GM19468 (cell line): ENCODE results near the gene CACNA1C.
"Not testable (repeated sequence)": the region's sequence is repeated elsewhere in the genome, so short reads cannot be mapped to it uniquely, and the experiment has no call there.

Source experiments
- ATAC-seq: cut with Tn5 transposase; IDR thresholded peaks from one replicate; pipeline ENCODE4 v1.9.1; 2021; ENCODE audit warnings: mild to moderate bottlenecking, moderate library complexity, moderate number of reproducible peaks; ENCODE audit not compliant: unreplicated experiment; ENCODE audit errors: extremely low read depth

CACNA1C gene

GRCh38 chr12:2693980-2694610, 641.3 kb downstream of the CACNA1C start:
- no peak for ATAC-seq

- no peak for ATAC-seq
Observed at GRCh38 chr12:2696136-2696535, 643.3 kb downstream of the CACNA1C start.

DNA sequence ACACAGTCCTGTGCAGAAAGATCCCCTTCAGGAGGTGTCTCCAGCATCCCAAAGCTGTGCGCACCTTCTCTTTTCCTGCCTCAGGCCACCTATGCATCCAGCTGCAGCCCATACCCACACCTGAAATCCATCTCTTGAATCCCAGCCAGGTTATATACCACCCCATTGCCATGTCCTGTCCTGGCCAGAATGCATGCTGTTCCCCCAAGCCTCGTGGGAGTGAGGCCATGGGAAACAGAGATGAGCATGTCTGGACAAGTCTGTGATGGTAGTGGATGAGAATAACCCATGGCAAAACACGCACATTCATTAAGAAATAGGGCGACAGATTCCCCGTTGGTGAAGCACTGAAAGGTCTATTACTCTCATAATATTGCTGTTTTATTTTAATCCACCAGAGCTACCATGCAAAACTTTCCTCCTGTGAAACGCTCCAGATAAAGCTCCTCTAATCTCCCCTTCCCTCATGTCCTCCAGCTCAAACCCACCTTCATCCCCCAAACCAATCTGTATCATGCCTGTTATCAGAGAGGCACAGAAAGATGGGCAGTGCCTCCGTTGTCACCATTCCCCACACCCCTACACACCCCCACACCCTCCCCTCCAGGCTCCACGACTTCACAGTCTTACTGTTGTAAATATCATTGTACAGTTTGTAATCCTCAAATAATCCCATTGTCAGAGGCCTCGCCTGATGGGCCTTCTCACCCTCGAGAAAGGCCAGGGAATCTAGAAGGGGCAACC, 644.4 kb downstream of the CACNA1C start:
- no peak for ATAC-seq

DNA sequence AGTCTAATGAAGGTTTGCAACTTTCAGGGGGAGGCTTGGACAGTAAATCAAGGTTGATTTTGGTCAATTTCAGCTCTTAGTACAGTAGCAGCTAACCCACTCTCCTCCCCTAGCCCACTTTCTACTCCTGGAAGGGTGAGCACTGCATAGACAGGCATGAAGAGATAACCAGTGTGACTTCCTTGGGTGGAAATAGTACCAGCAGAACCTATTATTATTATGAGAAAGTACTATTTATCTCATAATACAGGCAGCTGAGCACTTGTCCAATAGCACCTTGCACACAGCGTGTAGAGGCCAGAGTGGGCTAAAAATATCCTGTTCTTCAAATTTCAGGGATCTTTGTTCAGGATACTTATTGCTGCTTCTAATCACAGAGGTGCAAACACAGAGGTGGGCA, 645.8 kb downstream of the CACNA1C start:
- ATAC-seq, result no peak

DNA sequence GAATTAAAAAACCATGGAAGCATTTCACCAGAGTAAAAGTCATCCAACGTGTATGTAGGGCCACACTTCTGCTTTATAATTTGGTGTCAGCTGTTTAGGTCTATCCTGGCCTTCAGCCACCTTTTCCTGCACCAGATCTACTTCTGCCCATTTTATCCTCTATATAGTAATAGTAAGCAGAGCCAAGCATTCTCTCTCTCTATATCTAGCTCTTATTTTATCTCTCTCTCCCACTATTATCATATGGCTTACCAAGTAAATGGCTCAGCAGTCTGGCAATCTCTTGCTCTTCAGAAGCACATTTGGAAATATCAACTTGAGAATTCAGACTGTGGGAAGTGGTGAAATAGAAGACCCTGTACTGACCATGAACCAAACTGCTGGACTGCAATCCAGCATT, 657.9 kb downstream of the CACNA1C start:
- no peak for ATAC-seq

GRCh38 chr12:2719392-2719791, 666.6 kb downstream of the CACNA1C start:
- ATAC-seq, result no peak

- ATAC-seq, result no peak
Observed at GRCh38 chr12:2722806-2723205, 670.0 kb downstream of the CACNA1C start.

- no peak for ATAC-seq
Observed at GRCh38 chr12:2732290-2732689, 679.5 kb downstream of the CACNA1C start.

DNA sequence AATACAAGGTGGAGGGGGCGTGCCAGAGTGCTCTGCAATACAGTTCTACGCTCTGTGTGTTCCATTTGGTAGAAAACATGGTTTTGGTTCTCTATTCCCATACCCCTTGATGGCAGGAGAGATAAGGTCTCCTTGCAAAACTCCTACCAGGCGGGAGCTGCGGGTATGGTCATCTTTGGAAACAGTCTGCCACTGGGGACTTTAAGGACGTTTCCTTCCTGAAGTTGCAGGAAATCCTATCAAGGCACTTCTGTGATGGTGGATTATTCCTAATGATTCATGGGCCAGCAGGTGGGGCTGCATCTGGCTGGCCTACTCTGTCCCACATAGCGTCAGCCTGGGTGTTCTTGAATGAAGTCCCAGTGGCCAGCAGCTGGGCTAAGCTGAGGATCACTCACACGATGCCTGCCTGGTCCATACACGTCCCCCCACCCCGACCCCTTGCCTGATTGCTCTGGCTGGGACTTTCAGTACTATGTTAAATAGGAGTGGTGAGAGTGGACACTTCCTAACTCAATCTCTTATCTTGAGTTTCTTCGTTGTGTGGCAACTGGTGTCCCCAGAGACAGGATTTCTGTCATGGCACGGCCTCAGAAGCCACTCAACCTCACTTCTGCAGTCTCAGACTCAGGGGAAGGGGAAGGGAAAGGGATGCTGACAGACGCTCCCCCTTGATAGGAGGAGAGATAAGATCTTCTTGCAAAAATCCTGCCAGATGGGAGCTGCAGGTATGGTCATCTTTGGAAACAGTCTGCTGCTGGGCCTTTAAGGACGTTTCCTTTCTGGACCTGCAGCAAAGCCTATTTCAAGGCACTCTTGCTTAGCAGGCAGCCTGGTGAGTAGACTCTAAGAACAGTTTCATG, 680.9 kb downstream of the CACNA1C start:
- no peak for ATAC-seq

DNA sequence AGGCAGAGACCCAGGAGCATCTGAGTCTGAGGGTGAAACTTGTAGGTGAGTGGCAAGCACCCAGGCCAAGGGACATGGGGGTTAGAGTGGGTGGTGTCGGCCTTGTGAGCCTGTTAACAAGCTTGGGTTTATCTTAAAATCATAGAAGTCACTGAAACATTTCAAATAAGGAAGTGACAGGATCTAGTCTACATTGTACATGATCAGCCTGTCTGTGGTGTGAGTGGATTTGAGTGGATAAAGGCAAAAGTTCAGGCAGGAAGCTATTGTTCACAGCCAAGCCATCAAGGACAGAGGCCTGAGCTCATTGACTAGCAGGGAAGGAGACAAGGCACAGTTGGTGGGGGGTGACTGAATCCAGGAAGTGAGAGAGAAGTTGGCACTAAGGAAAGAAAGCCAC, 682.6 kb downstream of the CACNA1C start:
- ATAC-seq, result no peak

DNA sequence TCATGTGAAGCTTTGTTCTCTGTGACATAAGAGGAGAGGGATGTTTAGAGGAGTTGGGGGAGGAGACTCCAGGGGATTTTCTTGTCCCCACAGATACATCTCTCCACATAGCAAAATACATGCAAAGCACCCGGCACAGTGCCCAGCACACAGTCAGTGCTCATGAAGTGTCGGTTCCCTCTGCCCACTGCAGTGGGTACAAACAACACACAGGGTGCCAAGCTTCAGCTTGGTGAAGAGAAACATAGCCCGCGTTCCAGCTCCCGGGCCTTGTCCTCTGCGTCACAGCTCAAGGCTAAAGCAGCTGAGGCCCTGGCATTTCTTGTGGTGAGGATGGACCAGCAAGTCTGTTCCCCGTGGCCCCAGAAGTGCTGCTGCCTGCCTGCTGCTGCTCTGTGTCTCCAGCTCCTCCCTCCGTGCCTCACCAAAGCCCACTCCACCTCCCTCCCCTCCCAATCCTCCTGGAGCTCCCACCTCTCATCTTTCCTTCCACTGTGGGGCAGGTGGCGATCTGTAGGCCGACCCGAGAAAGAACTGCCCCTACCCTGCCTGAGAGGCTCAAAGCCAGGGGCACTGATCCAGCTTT, 685.0 kb downstream of the CACNA1C start:
- ATAC-seq, result no peak

DNA sequence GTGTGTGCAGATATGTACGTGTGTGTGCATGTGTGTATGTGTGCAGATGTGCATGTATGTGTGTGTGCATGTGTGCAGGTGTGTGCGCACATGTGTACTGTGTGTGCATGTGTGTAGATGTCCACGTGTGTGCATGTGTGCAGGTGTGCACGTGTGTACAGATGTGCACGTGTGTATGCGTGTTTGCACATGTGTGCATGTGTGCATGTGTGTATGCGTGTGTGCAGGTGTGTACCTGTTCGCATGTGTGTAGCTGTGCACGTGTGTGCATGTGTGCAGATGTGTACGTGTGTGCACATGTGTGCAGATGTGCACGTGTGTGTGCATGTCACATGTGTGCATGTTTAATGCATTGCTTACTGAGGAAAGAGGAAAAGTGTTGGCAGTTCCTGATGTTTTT, 686.3 kb downstream of the CACNA1C start:
- no peak for ATAC-seq

- ATAC-seq, result no peak
Observed at GRCh38 chr12:2739832-2740641, 687.2 kb downstream of the CACNA1C start.

- ATAC-seq, result not testable (repeated sequence)
Observed at GRCh38 chr12:2742037-2742436, 689.2 kb downstream of the CACNA1C start.

GRCh38 chr12:2743478-2743877, 690.7 kb downstream of the CACNA1C start:
- ATAC-seq, result no peak

- no peak for ATAC-seq
Observed at GRCh38 chr12:2745655-2746054, 692.9 kb downstream of the CACNA1C start.
